ENCODE results near the gene SYCN. TPM values are rescaled to one million over a fixed set of nuclear protein-coding genes. Genes with fewer than 3 reads are reported as not detected.

SYCN gene
- not detected in 2 replicates for total RNA-seq

GRCh38 chr19:39203372-39204341, at the start of gene SYCN:
TSS of gene SYCN (minus strand) at chr19:39204263. CDS start at chr19:39204254, 9 bp downstream.
- ChIA-PET CTCF (no interaction called here), POLR2A (interaction anchor here (0.9 kb wide), 1 partner anchor 9 kb away, joined by 3 read pairs; no protein-coding TSS in a partner anchor)
- ATAC-seq (ENCODE audit: low read depth): no peak
- no peak for TF ChIP-seq CTCF (IDR thresholded peaks at IDR 0.05)
- Mint-ChIP-seq H3K9me3 (no peaks in the 10 kb centered on the region), H3K36me3 (ENCODE audit: low read depth) (no peaks in the 10 kb centered on the region), H3K4me1 (no peaks in the 10 kb centered on the region), H3K27ac (no peak within 1 kb of the TSS), H3K27me3 (peaks cover 47% of the 10 kb centered on the region), H3K4me3 (no peak within 1 kb of the TSS)
- DNase-seq: no peak
- intact Hi-C loops (cut with micrococcal nuclease): no loop called here

GRCh38 chr19:39253374-39254149, 49.5 kb upstream of the SYCN start:
- peaks cover 2% of the 10 kb centered on the region for H3K9me3 Mint-ChIP-seq
- ATAC-seq (ENCODE audit: low read depth) (no peak), DNase-seq (no peak)
- no peaks in the 10 kb centered on the region for H3K36me3 Mint-ChIP-seq (ENCODE audit: low read depth)
- H3K27ac Mint-ChIP-seq: no peak overlapping the region
- peaks cover 11% of the 10 kb centered on the region for H3K27me3 Mint-ChIP-seq
- no peaks in the 10 kb centered on the region for H3K4me1 Mint-ChIP-seq
- intact Hi-C loops (cut with micrococcal nuclease): no loop called here
- ChIA-PET CTCF (no interaction called here), POLR2A (no interaction called here)
- TF ChIP-seq CTCF (IDR thresholded peaks at IDR 0.05): no peak
- H3K4me3 Mint-ChIP-seq: no peak overlapping the region

DNA sequence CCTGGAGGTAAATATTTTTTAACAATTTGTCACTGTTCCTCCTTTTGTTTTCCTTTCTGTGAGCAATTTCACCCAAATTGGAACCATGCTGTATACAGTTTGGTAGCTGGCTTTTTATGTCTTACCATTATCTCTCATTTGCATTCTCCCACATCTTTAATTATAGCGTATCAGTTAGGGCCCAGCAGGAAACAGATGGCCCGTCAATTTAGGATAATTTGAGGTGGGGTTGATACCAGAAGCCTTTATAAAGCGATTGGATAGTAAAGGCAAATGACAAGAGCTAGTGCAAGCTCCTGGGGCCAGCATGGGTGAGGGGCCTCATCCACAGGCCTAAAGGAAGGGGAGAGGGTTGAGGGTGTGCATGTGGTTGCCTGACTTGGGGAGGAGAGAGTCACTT, 48.4 kb upstream of the SYCN start:
- ATAC-seq (ENCODE audit: low read depth): no peak
- no peak overlapping the region for H3K4me3 Mint-ChIP-seq
- DNase-seq: no peak
- TF ChIP-seq CTCF (IDR thresholded peaks at IDR 0.05): no peak
- CTCF ChIA-PET: no interaction called here
- no peaks in the 10 kb centered on the region for H3K4me1 Mint-ChIP-seq
- intact Hi-C loops (cut with micrococcal nuclease): no loop called here
- peaks cover 11% of the 10 kb centered on the region for H3K27me3 Mint-ChIP-seq
- no peak overlapping the region for H3K27ac Mint-ChIP-seq
- POLR2A ChIA-PET: no interaction called here
- peaks cover 2% of the 10 kb centered on the region for H3K9me3 Mint-ChIP-seq
- no peaks in the 10 kb centered on the region for H3K36me3 Mint-ChIP-seq (ENCODE audit: low read depth)

- ChIA-PET POLR2A (no interaction called here), CTCF (no interaction called here)
- no peak for TF ChIP-seq CTCF (IDR thresholded peaks at IDR 0.05)
- Mint-ChIP-seq H3K4me1 (no peaks in the 10 kb centered on the region), H3K4me3 (no peak overlapping the region), H3K27ac (no peak overlapping the region), H3K27me3 (peaks cover 9% of the 10 kb centered on the region), H3K9me3 (no peaks in the 10 kb centered on the region), H3K36me3 (ENCODE audit: low read depth) (no peaks in the 10 kb centered on the region)
- ATAC-seq (ENCODE audit: low read depth): no peak
- intact Hi-C loops (cut with micrococcal nuclease): no loop called here
- no peak for DNase-seq
Measured at GRCh38 chr19:39251846-39252245, 47.8 kb upstream of the SYCN start.

- intact Hi-C loops (cut with micrococcal nuclease): no loop called here
- Mint-ChIP-seq H3K27me3 (peaks cover 5% of the 10 kb centered on the region), H3K27ac (no peak overlapping the region), H3K4me1 (no peaks in the 10 kb centered on the region), H3K36me3 (ENCODE audit: low read depth) (no peaks in the 10 kb centered on the region), H3K4me3 (no peak overlapping the region), H3K9me3 (no peaks in the 10 kb centered on the region)
- CTCF ChIA-PET: no interaction called here
- POLR2A ChIA-PET: no interaction called here
- no peak for ATAC-seq (ENCODE audit: low read depth)
- no peak for DNase-seq
- TF ChIP-seq CTCF (IDR thresholded peaks at IDR 0.05): no peak
Measured at GRCh38 chr19:39251081-39251480, 47.0 kb upstream of the SYCN start.

Data from activated B cell treated with CpG ODN at 0.5 μM for 24 hours (primary cell).